CD4-positive, alpha-beta memory T cell (primary cell): Measurements from ENCODE around the gene THAP4. TPM values are rescaled to one million over a fixed set of nuclear protein-coding genes. Genes with fewer than 3 reads are reported as not detected.
A peak's percentile ranks its signal among the peaks of the same experiment; 100 is the strongest.

Experiments
- CTCF ChIA-PET: fragments of 350-600 bp; sonication (Branson Sonifier 250); formaldehyde crosslinking; loops from one replicate; lab custom pipeline; 2021; ENCODE audit warnings: inconsistent platforms; ENCODE audit not compliant: partially characterized antibody; lab: Charles Lee
- POLR2A ChIA-PET: fragments of 350-600 bp; sonication (Branson Sonifier 250); formaldehyde crosslinking; loops from one replicate; lab custom pipeline; 2021; ENCODE audit not compliant: partially characterized antibody; lab: Charles Lee
- DNase-seq, 5 donors: peaks; one replicate each; pipeline versions ENCODE4 v3.0.0 to v3.0.0-alpha.2; 2020 to 2022; ENCODE audit warnings: mixed read lengths in 1 of 5
- H3K27ac ChIP-seq: one replicate; pipeline ENCODE4 v1.7.0; 2013; ENCODE audit warnings: low read depth, low read length
- H3K27me3 ChIP-seq: 2 replicates; pipeline ENCODE4 v1.7.0; 2013; ENCODE audit warnings: mild to moderate bottlenecking, low read length, moderate library complexity; ENCODE audit not compliant: insufficient read depth
- H3K36me3 ChIP-seq: 2 replicates; pipeline ENCODE4 v1.7.0; 2013; ENCODE audit warnings: mild to moderate bottlenecking, low read length, moderate library complexity; ENCODE audit not compliant: insufficient read depth
- H3K4me1 ChIP-seq: 2 replicates; pipeline ENCODE4 v1.7.0; 2013; ENCODE audit warnings: mild to moderate bottlenecking, low read length, moderate library complexity; ENCODE audit not compliant: insufficient read depth
- H3K4me3 ChIP-seq, 2 donors: one replicate each; pipeline ENCODE4 v1.7.0; 2013; ENCODE audit warnings: low read length in 2 of 2, mild to moderate bottlenecking in 1 of 2
- H3K9me3 ChIP-seq, 2 donors: one replicate each; pipeline ENCODE4 v1.7.0; 2013; ENCODE audit warnings: low read length in 2 of 2, control low read depth in 1 of 2; ENCODE audit not compliant: control insufficient read depth in 1 of 2
- H3K27ac Mint-ChIP-seq, 7 donors: one replicate each; pipeline ENCODE4 v1.8.0; 2020 to 2021; ENCODE audit warnings: mixed read lengths in 7 of 7, mild to moderate bottlenecking in 6 of 7, inconsistent platforms in 3 of 7, moderate library complexity in 3 of 7
- H3K27me3 Mint-ChIP-seq, 2 donors: one replicate each; pipeline ENCODE4 v1.8.0; 2020 to 2021; ENCODE audit warnings: mixed read lengths in 2 of 2
- H3K36me3 Mint-ChIP-seq, 2 donors: one replicate each; pipeline ENCODE4 v1.8.0; 2020 to 2021; ENCODE audit warnings: mixed read lengths in 2 of 2, inconsistent platforms in 1 of 2, mild to moderate bottlenecking in 1 of 2
- H3K4me1 Mint-ChIP-seq, 4 donors: one replicate each; pipeline ENCODE4 v1.8.0; 2020 to 2021; ENCODE audit warnings: mixed read lengths in 4 of 4, mild to moderate bottlenecking in 1 of 4
- H3K4me3 Mint-ChIP-seq, 8 donors: one replicate each; pipeline ENCODE4 v1.8.0; 2020 to 2021; ENCODE audit warnings: mixed read lengths in 8 of 8, mild to moderate bottlenecking in 7 of 8, moderate library complexity in 6 of 8, inconsistent platforms in 3 of 8
- H3K9me3 Mint-ChIP-seq, 8 donors: one replicate each; pipeline ENCODE4 v1.8.0; 2020 to 2021; ENCODE audit warnings: mixed read lengths in 8 of 8, mild to moderate bottlenecking in 5 of 8, inconsistent platforms in 3 of 8, moderate library complexity in 1 of 8
- intact Hi-C: fragments of 100-400 bp; cut with micrococcal nuclease; formaldehyde crosslinking; loops from one replicate; pipeline ENCODE4 v1.15.1; 2023
- polyA plus RNA-seq, 2 donors: library from polyadenylated mRNA; unstranded; fragments of 300-500 nt; fragmentation: Illumina TruSeq; gene quantifications; one replicate each; pipeline ENCODE4 v1.2.3, GENCODE V29; 2021
- total RNA-seq, 2 experiments: library from RNA; stranded (reverse); gene quantifications; one replicate each; pipeline ENCODE4 v1.2.3, GENCODE V29; 2021

Gene THAP4
- total and polyA plus RNA-seq, 4 experiments from 2014 or later, result 27.8 to 42.9 (median 29.9) TPM

GRCh38 chr2:241559323-241560161 is 77.4 kb downstream of the THAP4 start:
- Mint-ChIP-seq H3K4me3 (peak overlapping the region; percentile 36 to 79 (median 70)), H3K36me3 (peaks cover 0 to 3% of the 10 kb centered on the region in 2 donors), H3K9me3 (peaks cover 0 to 26% (median 17%) of the 10 kb centered on the region in 8 donors), H3K4me1 (peaks cover 4 to 19% (median 5%) of the 10 kb centered on the region in 4 donors), H3K27ac (no peak overlapping the region), H3K27me3 (peaks cover 22 to 23% of the 10 kb centered on the region in 2 donors)
- ChIA-PET POLR2A (no interaction called here), CTCF (no interaction called here)
- intact Hi-C loops, result no loop called here
- DNase-seq, result no peak
- H3K27me3 ChIP-seq, result peaks cover 8% of the 10 kb centered on the region
- H3K27ac ChIP-seq, result no peak overlapping the region
- no peaks in the 10 kb centered on the region for H3K4me1 ChIP-seq
- H3K9me3 ChIP-seq, result no peaks in the 10 kb centered on the region
- peak overlapping the region in 1 of 2 donors; percentile 9 for H3K4me3 ChIP-seq
- no peaks in the 10 kb centered on the region for H3K36me3 ChIP-seq

GRCh38 chr2:241558532-241559322 is 78.2 kb downstream of the THAP4 start, which contains the start of gene BOK:
BOK (plus strand) TSS chr2:241558745; CDS start chr2:241559484, 739 bp downstream.
- ChIA-PET POLR2A (no interaction called here), CTCF (no interaction called here)
- H3K4me3 ChIP-seq, result peak within 1 kb of the TSS in 1 of 2 donors; percentile 9
- H3K27ac Mint-ChIP-seq, result no peak within 1 kb of the TSS
- peak within 1 kb of the TSS; percentile 62 to 80 (median 74) for H3K4me3 Mint-ChIP-seq
- H3K9me3 Mint-ChIP-seq, result peaks cover 0 to 26% (median 17%) of the 10 kb centered on the region in 8 donors
- H3K27me3 ChIP-seq, result peaks cover 8% of the 10 kb centered on the region
- H3K9me3 ChIP-seq, result no peaks in the 10 kb centered on the region
- intact Hi-C loops, result no loop called here
- H3K27me3 Mint-ChIP-seq, result peaks cover 22 to 23% of the 10 kb centered on the region in 2 donors
- peaks cover 0 to 3% of the 10 kb centered on the region in 2 donors for H3K36me3 Mint-ChIP-seq
- peaks cover 4 to 19% (median 5%) of the 10 kb centered on the region in 4 donors for H3K4me1 Mint-ChIP-seq
- no peaks in the 10 kb centered on the region for H3K4me1 ChIP-seq
- DNase-seq, result no peak
- no peak within 1 kb of the TSS for H3K27ac ChIP-seq
- no peaks in the 10 kb centered on the region for H3K36me3 ChIP-seq

GRCh38 chr2:241556746-241557145 is 80.2 kb downstream of the THAP4 start:
- Mint-ChIP-seq H3K36me3 (peaks cover 0 to 3% of the 10 kb centered on the region in 2 donors), H3K4me3 (peak overlapping the region in 2 of 8 donors; percentile 3 to 36), H3K9me3 (peaks cover 0 to 26% (median 17%) of the 10 kb centered on the region in 8 donors), H3K27me3 (peaks cover 20 to 23% of the 10 kb centered on the region in 2 donors), H3K27ac (no peak overlapping the region), H3K4me1 (peaks cover 4 to 19% (median 5%) of the 10 kb centered on the region in 4 donors)
- no peak overlapping the region for H3K27ac ChIP-seq
- no peaks in the 10 kb centered on the region for H3K4me1 ChIP-seq
- H3K9me3 ChIP-seq, result no peaks in the 10 kb centered on the region
- no peaks in the 10 kb centered on the region for H3K36me3 ChIP-seq
- no peak for DNase-seq
- peaks cover 8% of the 10 kb centered on the region for H3K27me3 ChIP-seq
- intact Hi-C loops, result no loop called here
- ChIA-PET POLR2A (no interaction called here), CTCF (no interaction called here)
- H3K4me3 ChIP-seq, result no peak overlapping the region

- H3K4me3 Mint-ChIP-seq, result peak overlapping the region in 2 of 8 donors; percentile 14 to 26
- CTCF ChIA-PET, result no interaction called here
- peaks cover 8% of the 10 kb centered on the region for H3K27me3 ChIP-seq
- DNase-seq, result no peak
- H3K4me3 ChIP-seq, result no peak overlapping the region
- no peaks in the 10 kb centered on the region for H3K36me3 ChIP-seq
- H3K9me3 ChIP-seq, result no peaks in the 10 kb centered on the region
- peaks cover 0 to 3% of the 10 kb centered on the region in 2 donors for H3K36me3 Mint-ChIP-seq
- intact Hi-C loops, result no loop called here
- peaks cover 26 to 27% of the 10 kb centered on the region in 2 donors for H3K27me3 Mint-ChIP-seq
- POLR2A ChIA-PET, result no interaction called here
- H3K9me3 Mint-ChIP-seq, result peaks cover 0 to 26% (median 17%) of the 10 kb centered on the region in 8 donors
- no peak overlapping the region for H3K27ac Mint-ChIP-seq
- peaks cover 4 to 19% (median 5%) of the 10 kb centered on the region in 4 donors for H3K4me1 Mint-ChIP-seq
- H3K27ac ChIP-seq, result no peak overlapping the region
- H3K4me1 ChIP-seq, result no peaks in the 10 kb centered on the region
These were observed 81.2 kb downstream of the THAP4 start for GRCh38 chr2:241555711-241556110.

- peaks cover 17 to 25% of the 10 kb centered on the region in 2 donors for H3K27me3 Mint-ChIP-seq
- no peak overlapping the region for H3K4me3 Mint-ChIP-seq
- Histone ChIP-seq H3K4me3 (no peak overlapping the region), H3K9me3 (no peaks in the 10 kb centered on the region), H3K27me3 (peaks cover 4% of the 10 kb centered on the region), H3K27ac (no peak overlapping the region), H3K36me3 (no peaks in the 10 kb centered on the region), H3K4me1 (no peaks in the 10 kb centered on the region)
- intact Hi-C loops, result no loop called here
- no peak overlapping the region for H3K27ac Mint-ChIP-seq
- peaks cover 0 to 3% of the 10 kb centered on the region in 2 donors for H3K36me3 Mint-ChIP-seq
- peaks cover 4 to 14% (median 5%) of the 10 kb centered on the region in 4 donors for H3K4me1 Mint-ChIP-seq
- ChIA-PET CTCF (no interaction called here), POLR2A (no interaction called here)
- peaks cover 0 to 26% (median 17%) of the 10 kb centered on the region in 8 donors for H3K9me3 Mint-ChIP-seq
- no peak for DNase-seq
These were observed 82.2 kb downstream of the THAP4 start for GRCh38 chr2:241554610-241555322.

GRCh38 chr2:241553981-241554380 is 83.0 kb downstream of the THAP4 start:
- no peaks in the 10 kb centered on the region for H3K9me3 ChIP-seq
- no peak overlapping the region for H3K27ac ChIP-seq
- Mint-ChIP-seq H3K4me1 (peaks cover 4 to 13% (median 5%) of the 10 kb centered on the region in 4 donors), H3K36me3 (peaks cover 0 to 3% of the 10 kb centered on the region in 2 donors), H3K27ac (no peak overlapping the region), H3K27me3 (peaks cover 18 to 29% of the 10 kb centered on the region in 2 donors), H3K4me3 (no peak overlapping the region), H3K9me3 (peaks cover 0 to 26% (median 17%) of the 10 kb centered on the region in 8 donors)
- H3K36me3 ChIP-seq, result no peaks in the 10 kb centered on the region
- DNase-seq, result no peak
- no peaks in the 10 kb centered on the region for H3K4me1 ChIP-seq
- intact Hi-C loops, result no loop called here
- ChIA-PET POLR2A (no interaction called here), CTCF (no interaction called here)
- H3K27me3 ChIP-seq, result peaks cover 4% of the 10 kb centered on the region
- H3K4me3 ChIP-seq, result no peak overlapping the region
